B cell (primary cell): ENCODE data around the gene RPS18. TPM values are rescaled to one million over a fixed set of nuclear protein-coding genes. Genes with fewer than 3 reads are reported as not detected.

Experiments used
- ATAC-seq: fragments of 200-7000 bp; cut with Tn5 transposase; one replicate; pipeline ENCODE4 v1.10.0; 2021; ENCODE audit warnings: low read depth, mild to moderate bottlenecking, moderate number of reproducible peaks, moderate library complexity
- CTCF ChIA-PET: fragments of 350-600 bp; sonication (Branson Sonifier 250); formaldehyde crosslinking; loops from one replicate; lab custom pipeline; 2021; ENCODE audit warnings: antibody characterized with exemption, inconsistent platforms; lab: Charles Lee
- POLR2A ChIA-PET: fragments of 350-600 bp; sonication (Branson Sonifier 250); formaldehyde crosslinking; loops from one replicate; lab custom pipeline; 2021; ENCODE audit warnings: antibody characterized with exemption; lab: Charles Lee
- DNase-seq: peaks from one replicate; pipeline ENCODE4 v3.0.0; 2013
- H2AFZ ChIP-seq: 2 replicates; pipeline ENCODE4 v1.6.1; 2012; ENCODE audit warnings: mild to moderate bottlenecking, low read depth, low read length; ENCODE audit not compliant: insufficient read depth, poor library complexity, severe bottlenecking
- H3K27ac ChIP-seq, 2 donors: 1 replicate in 1 of 2; 2 replicates in 1 of 2; pipeline ENCODE4 v1.5.1; 2012 to 2013; ENCODE audit warnings: low read length in 2 of 2, mild to moderate bottlenecking in 2 of 2, moderate library complexity in 1 of 2
- H3K27me3 ChIP-seq, 4 experiments: fragments of 200-600 bp in 1 of 4; sonication (generic) in 1 of 4; replicated peaks in 1 of 4; 1 replicate in 2 of 4; 2 replicates in 2 of 4; pipeline versions ENCODE4 v1.6.1 to v1.7.0; 2013 to 2016; ENCODE audit warnings: low read length in 3 of 4, mild to moderate bottlenecking in 2 of 4, mixed read lengths in 1 of 4, moderate library complexity in 1 of 4; ENCODE audit not compliant: insufficient read depth in 4 of 4, control insufficient read depth in 3 of 4; ENCODE audit errors: control extremely low read depth in 1 of 4
- H3K36me3 ChIP-seq, 2 experiments: replicated peaks in 1 of 2; 1 replicate in 1 of 2; 2 replicates in 1 of 2; pipeline versions ENCODE4 v1.6.1 to v1.7.1; 2013; ENCODE audit warnings: low read length in 1 of 2; ENCODE audit not compliant: insufficient read depth in 2 of 2, control insufficient read depth in 1 of 2; ENCODE audit errors: control extremely low read depth in 1 of 2, extremely low read depth in 1 of 2
- H3K4me1 ChIP-seq, 2 donors: fragments of 200-600 bp in 1 of 2; sonication (generic) in 1 of 2; 1 replicate in 1 of 2; 2 replicates in 1 of 2; pipeline versions ENCODE4 v1.5.1 to v1.6.1; 2013 to 2017; ENCODE audit warnings: low read length in 2 of 2; ENCODE audit not compliant: control insufficient read depth in 2 of 2, insufficient read depth in 2 of 2
- H3K4me2 ChIP-seq: replicated peaks from 2 replicates; pipeline ENCODE3; 2012; ENCODE audit warnings: mild to moderate bottlenecking, low read depth, low read length; ENCODE audit not compliant: poor library complexity, severe bottlenecking
- H3K4me3 ChIP-seq, 5 experiments: fragments of 200-600 bp in 1 of 5; sonication (generic) in 1 of 5; 1 replicate in 3 of 5; 2 replicates in 2 of 5; pipeline versions ENCODE4 v1.5.1 to v1.7.0; 2011 to 2016; ENCODE audit warnings: low read length in 4 of 5, mild to moderate bottlenecking in 4 of 5, low read depth in 2 of 5, control low read depth in 1 of 5, moderate library complexity in 1 of 5; ENCODE audit not compliant: insufficient read depth in 1 of 5; ENCODE audit errors: control extremely low read depth in 1 of 5, extremely low read depth in 1 of 5
- H3K79me2 ChIP-seq: fragments of 200-600 bp; sonication (generic); one replicate; pipeline ENCODE4 v1.6.0; 2016; ENCODE audit warnings: low read length; ENCODE audit not compliant: control insufficient read depth, insufficient read depth
- H3K9ac ChIP-seq: fragments of 200-600 bp; sonication (generic); 2 replicates; pipeline ENCODE4 v1.6.1; 2017; ENCODE audit warnings: mild to moderate bottlenecking, low read length, moderate library complexity
- H3K9me3 ChIP-seq, 3 donors: one replicate each; pipeline versions ENCODE4 v1.6.1 to v1.7.1; 2013; ENCODE audit warnings: low read length in 2 of 3; ENCODE audit not compliant: control insufficient read depth in 2 of 3, insufficient read depth in 1 of 3; ENCODE audit errors: control extremely low read depth in 1 of 3
- H4K20me1 ChIP-seq: 2 replicates; pipeline ENCODE4 v1.6.0; 2012; ENCODE audit warnings: mild to moderate bottlenecking, low read length; ENCODE audit not compliant: insufficient read depth, control insufficient read depth, poor library complexity, severe bottlenecking
- H3K27ac Mint-ChIP-seq: one replicate; pipeline ENCODE4 v1.8.0; 2021; ENCODE audit warnings: mixed read lengths
- H3K27me3 Mint-ChIP-seq: one replicate; pipeline ENCODE4 v1.8.0; 2021; ENCODE audit warnings: mixed read lengths
- H3K4me1 Mint-ChIP-seq: one replicate; pipeline ENCODE4 v1.8.0; 2021; ENCODE audit warnings: mixed read lengths
- H3K4me3 Mint-ChIP-seq: one replicate; pipeline ENCODE4 v1.8.0; 2021; ENCODE audit warnings: mixed read lengths
- H3K9me3 Mint-ChIP-seq: one replicate; pipeline ENCODE4 v1.8.0; 2022; ENCODE audit warnings: mixed read lengths; ENCODE audit not compliant: insufficient read depth
- CTCF ChIP-seq: fragments of 200-600 bp; IDR thresholded peaks from one replicate; pipeline ENCODE4 v1.8.0; 2022; ENCODE audit warnings: antibody characterized with exemption, mild to moderate bottlenecking
- EZH2 ChIP-seq: IDR thresholded peaks from 2 replicates; pipeline ENCODE4 v1.6.1; 2012; ENCODE audit warnings: borderline replicate concordance, low read depth, mild to moderate bottlenecking, moderate library complexity, low read length; ENCODE audit not compliant: insufficient read depth, poor library complexity, severe bottlenecking
- WGBS: methylation state at CpG from one replicate; pipeline ENCODE4 v1.1.5; 2013; ENCODE audit warnings: missing lambda C conversion rate; ENCODE audit not compliant: insufficient coverage; 5-methylcytosine and 5-hydroxymethylcytosine counted together
- intact Hi-C: fragments of 100-400 bp; cut with micrococcal nuclease; formaldehyde crosslinking; loops from one replicate; pipeline ENCODE4 v1.10.0; 2022
- polyA plus RNA-seq: library from polyadenylated mRNA; depleted of rRNA; stranded (reverse); fragments of >200 nt; gene quantifications from 2 replicates; pipeline ENCODE4 v1.2.3, GENCODE V29; 2012
- total RNA-seq, 2 donors: library from RNA; stranded (reverse); fragments of 120-200 nt in 1 of 2; gene quantifications; 1 replicate in 1 of 2; 2 replicates in 1 of 2; pipeline versions ENCODE4 v1.2.3 to v1.2.4, GENCODE V29; 2013 to 2022

Gene RPS18
- total and polyA plus RNA-seq, 2 donors (not counting 1 experiment from before 2014, with no cell fraction given): 3,830 to 5,829 TPM

GRCh38 chr6:33248932-33249731 is 22.7 kb upstream of the RPS18 start:
- Histone ChIP-seq H3K4me1 (peaks cover 12 to 24% of the 10 kb centered on the region in 2 donors), H3K27me3 (peaks cover 0 to 4% (median 0%) of the 10 kb centered on the region in 4 experiments), H4K20me1 (no peaks in the 10 kb centered on the region), H3K9ac (peak overlapping the region; percentile 76), H3K27ac (peak overlapping the region; percentile 75 to 88), H2AFZ (peak overlapping the region; percentile 87), H3K9me3 (no peaks in the 10 kb centered on the region), H3K4me3 (peak overlapping the region; percentile 63 to 84 (median 75)), H3K4me2 (peak overlapping the region; percentile 98), H3K36me3 (peaks cover 0 to 9% of the 10 kb centered on the region in 2 experiments), H3K79me2 (peaks cover 9% of the 10 kb centered on the region)
- intact Hi-C loops: loop anchor here (1.0 to 10.0 kb wide), 14 partner anchors 22 to 354 kb away; partner anchors contain the start of genes HLA-DMB, HSD17B8, KIFC1 and PFDN6
- under 1% methylated on average over 53 of the region's 58 CpGs for WGBS
- peaks cover 31% of the 10 kb centered on the region for H3K4me1 Mint-ChIP-seq
- H3K9me3 Mint-ChIP-seq: no peaks in the 10 kb centered on the region
- H3K27ac Mint-ChIP-seq: peak overlapping the region; percentile 97
- peak overlapping the region; percentile 97 for H3K4me3 Mint-ChIP-seq
- TF ChIP-seq CTCF (no peak), EZH2 (no peak)
- ChIA-PET POLR2A (interaction anchor here (0.5 to 1.8 kb wide), 12 partner anchors 23 to 1273 kb away, joined by 3 to 13 read pairs (median 5); partner anchors contain the start of genes B3GALT4, HLA-DPB1, HSD17B8 and RING1), CTCF (interaction anchor here (0.6 to 6.0 kb wide), 47 partner anchors 9 to 835 kb away, joined by 3 to 80 read pairs (median 5); partner anchors contain the start of genes B3GALT4, HLA-DPB1, HSD17B8 and PFDN6)
- DNase-seq (peak; percentile 99), ATAC-seq (peak; percentile 85)
- peaks cover 4% of the 10 kb centered on the region for H3K27me3 Mint-ChIP-seq
